HG02642 (cell line): Measurements from ENCODE around the gene DNAJC5.
"Not testable (repeated sequence)": the region's sequence is repeated elsewhere in the genome, so short reads cannot be mapped to it uniquely, and the experiment has no call there.

Experiments
- ATAC-seq: cut with Tn5 transposase; IDR thresholded peaks from one replicate; pipeline ENCODE4 v1.9.1; 2021; ENCODE audit warnings: mild to moderate bottlenecking; ENCODE audit not compliant: unreplicated experiment, poor library complexity

Gene DNAJC5

GRCh38 chr20:63894358-63895201 lies at the start of gene DNAJC5:
Gene DNAJC5 (plus strand): TSS chr20:63895126. CDS start chr20:63928346, 33,220 bp downstream.
- peak; percentile 92 for ATAC-seq

GRCh38 chr20:63846128-63846771 lies 48.7 kb upstream of the DNAJC5 start:
- ATAC-seq, result no peak

- ATAC-seq, result no peak
These were observed 48.1 kb upstream of the DNAJC5 start for GRCh38 chr20:63846888-63847236.

GRCh38 chr20:63847237-63848002 lies 47.5 kb upstream of the DNAJC5 start:
- no peak for ATAC-seq

GRCh38 chr20:63848003-63848911 lies 46.7 kb upstream of the DNAJC5 start:
- no peak for ATAC-seq

- peak; percentile 71 for ATAC-seq
These were observed 44.0 kb upstream of the DNAJC5 start for GRCh38 chr20:63850689-63851547.

GRCh38 chr20:63851548-63851943 lies 43.4 kb upstream of the DNAJC5 start:
- ATAC-seq, result not testable (repeated sequence)

GRCh38 chr20:63853733-63854068 lies 41.2 kb upstream of the DNAJC5 start:
- not testable (repeated sequence) for ATAC-seq

GRCh38 chr20:63854069-63854765 lies 40.7 kb upstream of the DNAJC5 start:
- no peak for ATAC-seq

- ATAC-seq, result no peak
These were observed 40.1 kb upstream of the DNAJC5 start for GRCh38 chr20:63854766-63855362.

- no peak for ATAC-seq
These were observed 39.4 kb upstream of the DNAJC5 start for GRCh38 chr20:63855363-63856097.

GRCh38 chr20:63856098-63856511 lies 38.8 kb upstream of the DNAJC5 start:
- ATAC-seq, result no peak

GRCh38 chr20:63857764-63858392 lies 37.0 kb upstream of the DNAJC5 start:
- ATAC-seq, result no peak

GRCh38 chr20:63858393-63859165 lies 36.3 kb upstream of the DNAJC5 start:
- ATAC-seq, result no peak

GRCh38 chr20:63859166-63859699 lies 35.7 kb upstream of the DNAJC5 start:
- no peak for ATAC-seq
